ENCODE data around the gene OR10J1.

Gene OR10J1, protein sequence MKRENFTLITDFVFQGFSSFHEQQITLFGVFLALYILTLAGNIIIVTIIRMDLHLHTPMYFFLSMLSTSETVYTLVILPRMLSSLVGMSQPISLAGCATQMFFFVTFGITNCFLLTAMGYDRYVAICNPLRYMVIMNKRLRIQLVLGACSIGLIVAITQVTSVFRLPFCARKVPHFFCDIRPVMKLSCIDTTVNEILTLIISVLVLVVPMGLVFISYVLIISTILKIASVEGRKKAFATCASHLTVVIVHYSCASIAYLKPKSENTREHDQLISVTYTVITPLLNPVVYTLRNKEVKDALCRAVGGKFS

DNA sequence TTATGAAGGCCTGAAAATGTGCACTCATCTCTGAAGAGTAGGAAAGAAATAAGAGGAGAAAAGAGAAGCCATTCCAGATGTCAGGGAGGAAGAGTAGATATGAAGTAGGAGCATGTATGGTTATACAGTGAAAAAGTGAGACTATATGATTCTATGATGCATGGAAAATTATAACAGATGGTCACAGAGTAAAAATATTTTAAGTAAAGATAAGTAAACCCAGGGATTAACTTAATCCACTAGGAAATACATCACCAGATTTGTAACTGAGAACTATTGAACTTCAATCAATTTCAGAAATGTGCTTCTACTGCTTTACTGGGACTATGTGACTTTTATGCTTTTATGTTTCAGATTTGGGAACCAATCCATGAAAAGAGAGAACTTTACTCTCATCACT, at the start of gene OR10J1:
Gene OR10J1 (plus strand): TSS at position 301 of the 400 bp plus-strand sequence. CDS start 70 bp downstream, at position 371.
- TF ChIP-seq, protein P1, sequence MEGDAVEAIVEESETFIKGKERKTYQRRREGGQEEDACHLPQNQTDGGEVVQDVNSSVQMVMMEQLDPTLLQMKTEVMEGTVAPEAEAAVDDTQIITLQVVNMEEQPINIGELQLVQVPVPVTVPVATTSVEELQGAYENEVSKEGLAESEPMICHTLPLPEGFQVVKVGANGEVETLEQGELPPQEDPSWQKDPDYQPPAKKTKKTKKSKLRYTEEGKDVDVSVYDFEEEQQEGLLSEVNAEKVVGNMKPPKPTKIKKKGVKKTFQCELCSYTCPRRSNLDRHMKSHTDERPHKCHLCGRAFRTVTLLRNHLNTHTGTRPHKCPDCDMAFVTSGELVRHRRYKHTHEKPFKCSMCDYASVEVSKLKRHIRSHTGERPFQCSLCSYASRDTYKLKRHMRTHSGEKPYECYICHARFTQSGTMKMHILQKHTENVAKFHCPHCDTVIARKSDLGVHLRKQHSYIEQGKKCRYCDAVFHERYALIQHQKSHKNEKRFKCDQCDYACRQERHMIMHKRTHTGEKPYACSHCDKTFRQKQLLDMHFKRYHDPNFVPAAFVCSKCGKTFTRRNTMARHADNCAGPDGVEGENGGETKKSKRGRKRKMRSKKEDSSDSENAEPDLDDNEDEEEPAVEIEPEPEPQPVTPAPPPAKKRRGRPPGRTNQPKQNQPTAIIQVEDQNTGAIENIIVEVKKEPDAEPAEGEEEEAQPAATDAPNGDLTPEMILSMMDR (IDR thresholded peaks at IDR 0.05; ENCODE audit: low read length, missing control alignments) = no peak
- DNase-seq (ENCODE audit: low read depth) = no peak
- H3K4me3 ChIP-seq (replicated peaks; ENCODE audit: low read depth, low read length) = no peak within 1 kb of the TSS

GRCh38 chr1:159406821-159407220, 32.7 kb upstream of the OR10J1 start:
- TF ChIP-seq, protein P1 (IDR thresholded peaks at IDR 0.05; ENCODE audit: low read length, missing control alignments) = no peak
- no peak for DNase-seq (ENCODE audit: low read depth)
- no peak overlapping the region for H3K4me3 ChIP-seq (replicated peaks; ENCODE audit: low read depth, low read length)

- DNase-seq (ENCODE audit: low read depth) = peak; percentile 48
- TF ChIP-seq, protein P1 (IDR thresholded peaks at IDR 0.05; ENCODE audit: low read length, missing control alignments) = no peak
- H3K4me3 ChIP-seq (replicated peaks; ENCODE audit: low read depth, low read length) = no peak overlapping the region
Measured at GRCh38 chr1:159408862-159409400, 30.6 kb upstream of the OR10J1 start.

GRCh38 chr1:159421821-159422220, 17.7 kb upstream of the OR10J1 start:
- TF ChIP-seq, protein P1 (IDR thresholded peaks at IDR 0.05; ENCODE audit: low read length, missing control alignments) = peak; percentile 5
- DNase-seq (ENCODE audit: low read depth) = no peak
- no peak overlapping the region for H3K4me3 ChIP-seq (replicated peaks; ENCODE audit: low read depth, low read length)

- TF ChIP-seq, protein P1 (IDR thresholded peaks at IDR 0.05; ENCODE audit: low read length, missing control alignments) = no peak
- DNase-seq (ENCODE audit: low read depth) = no peak
- no peak overlapping the region for H3K4me3 ChIP-seq (replicated peaks; ENCODE audit: low read depth, low read length)
Measured at GRCh38 chr1:159428536-159428935, 11.0 kb upstream of the OR10J1 start.

DNA sequence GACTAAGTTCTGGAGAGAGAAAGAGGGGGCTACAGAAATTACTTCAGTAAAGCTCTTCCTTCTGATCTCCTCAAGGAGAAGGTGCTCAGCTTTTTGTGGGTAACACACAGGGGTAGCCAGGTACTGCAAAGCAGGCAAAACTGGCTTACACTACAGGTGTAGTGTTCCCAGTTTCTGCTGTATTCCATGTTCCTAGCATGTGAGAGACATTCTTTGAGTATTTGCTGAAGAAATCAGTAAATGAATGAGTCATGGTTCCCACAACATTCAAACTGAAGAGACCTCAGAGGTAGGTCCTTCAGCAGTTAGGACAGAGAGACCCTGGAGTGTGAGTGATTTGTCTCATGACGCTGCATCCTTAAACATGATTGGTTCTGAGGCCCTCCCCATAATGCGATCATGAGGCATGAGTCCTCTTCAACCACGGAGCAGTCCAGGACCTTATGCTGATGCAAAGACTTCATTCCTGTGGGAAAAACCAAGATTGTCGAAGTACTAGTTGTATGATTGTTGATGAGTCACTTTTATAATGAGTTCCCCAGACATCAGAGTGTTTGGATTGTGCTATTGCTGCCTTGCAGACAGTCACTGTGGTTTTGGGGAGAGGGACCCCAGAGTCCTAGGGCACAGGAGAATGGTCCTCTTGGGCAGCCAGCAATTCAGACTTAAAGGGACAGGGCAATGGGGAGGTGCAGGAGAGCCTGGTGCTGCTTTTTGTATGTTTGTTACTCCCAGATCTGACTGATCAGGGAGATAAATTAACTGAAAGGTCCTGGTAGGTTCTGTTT, 10.3 kb upstream of the OR10J1 start:
- no peak overlapping the region for H3K4me3 ChIP-seq (replicated peaks; ENCODE audit: low read depth, low read length)
- DNase-seq (ENCODE audit: low read depth) = peak; percentile 77
- TF ChIP-seq, protein P1 (IDR thresholded peaks at IDR 0.05; ENCODE audit: low read length, missing control alignments) = no peak
